AG10803 (cell line): Measurements from ENCODE around the gene AFG1L.
"Not testable (repeated sequence)": the region's sequence is repeated elsewhere in the genome, so short reads cannot be mapped to it uniquely, and the experiment has no call there.

Experiments
- DNase-seq: peaks from one replicate; pipeline ENCODE4 v3.0.0; 2010; ENCODE audit warnings: low read depth
- H3K4me3 ChIP-seq: 2 replicates; pipeline ENCODE4 v1.5.1; 2011; ENCODE audit warnings: mild to moderate bottlenecking, low read length, control low read depth
- CTCF ChIP-seq: conservative IDR thresholded peaks from 2 replicates; pipeline ENCODE4 v1.5.1; 2011; ENCODE audit warnings: mild to moderate bottlenecking, low read length, control low read depth, inconsistent platforms

The AFG1L gene

GRCh38 chr6:108291091-108291490 lies 3.8 kb upstream of the AFG1L start:
- H3K4me3 ChIP-seq = no peak overlapping the region
- TF ChIP-seq CTCF = no peak
- no peak for DNase-seq

- not testable (repeated sequence) for DNase-seq, H3K4me3 ChIP-seq
Measured at GRCh38 chr6:108292561-108292960, 2.3 kb upstream of the AFG1L start.

- H3K4me3 ChIP-seq = no peak overlapping the region
- no peak for DNase-seq
- TF ChIP-seq CTCF = no peak
Measured at GRCh38 chr6:108293527-108294296, 1.1 kb upstream of the AFG1L start.

- DNase-seq = no peak
- H3K4me3 ChIP-seq = peak overlapping the region; percentile 88
- no peak for TF ChIP-seq CTCF
Measured at GRCh38 chr6:108294297-108294726, 542 bp upstream of the AFG1L start.

GRCh38 chr6:108295676-108296075 lies 822 bp downstream of the AFG1L start:
- DNase-seq = no peak
- no peak for TF ChIP-seq CTCF

GRCh38 chr6:108302386-108302785 lies 7.5 kb downstream of the AFG1L start:
- no peak for TF ChIP-seq CTCF
- H3K4me3 ChIP-seq = no peak overlapping the region
- no peak for DNase-seq

More at GRCh38 chr6:108295676-108296075, 822 bp downstream of the AFG1L start:
- H3K4me3 ChIP-seq = peak overlapping the region; percentile 88

- no peak for DNase-seq
- H3K4me3 ChIP-seq = no peak overlapping the region
- TF ChIP-seq CTCF = no peak
Measured at GRCh38 chr6:108304646-108305045, 9.8 kb downstream of the AFG1L start.

GRCh38 chr6:108308641-108309040 lies 13.8 kb downstream of the AFG1L start:
- H3K4me3 ChIP-seq, DNase-seq: not testable (repeated sequence)
